Measurements from ENCODE around the gene HOXA3.

HOXA3 gene

DNA sequence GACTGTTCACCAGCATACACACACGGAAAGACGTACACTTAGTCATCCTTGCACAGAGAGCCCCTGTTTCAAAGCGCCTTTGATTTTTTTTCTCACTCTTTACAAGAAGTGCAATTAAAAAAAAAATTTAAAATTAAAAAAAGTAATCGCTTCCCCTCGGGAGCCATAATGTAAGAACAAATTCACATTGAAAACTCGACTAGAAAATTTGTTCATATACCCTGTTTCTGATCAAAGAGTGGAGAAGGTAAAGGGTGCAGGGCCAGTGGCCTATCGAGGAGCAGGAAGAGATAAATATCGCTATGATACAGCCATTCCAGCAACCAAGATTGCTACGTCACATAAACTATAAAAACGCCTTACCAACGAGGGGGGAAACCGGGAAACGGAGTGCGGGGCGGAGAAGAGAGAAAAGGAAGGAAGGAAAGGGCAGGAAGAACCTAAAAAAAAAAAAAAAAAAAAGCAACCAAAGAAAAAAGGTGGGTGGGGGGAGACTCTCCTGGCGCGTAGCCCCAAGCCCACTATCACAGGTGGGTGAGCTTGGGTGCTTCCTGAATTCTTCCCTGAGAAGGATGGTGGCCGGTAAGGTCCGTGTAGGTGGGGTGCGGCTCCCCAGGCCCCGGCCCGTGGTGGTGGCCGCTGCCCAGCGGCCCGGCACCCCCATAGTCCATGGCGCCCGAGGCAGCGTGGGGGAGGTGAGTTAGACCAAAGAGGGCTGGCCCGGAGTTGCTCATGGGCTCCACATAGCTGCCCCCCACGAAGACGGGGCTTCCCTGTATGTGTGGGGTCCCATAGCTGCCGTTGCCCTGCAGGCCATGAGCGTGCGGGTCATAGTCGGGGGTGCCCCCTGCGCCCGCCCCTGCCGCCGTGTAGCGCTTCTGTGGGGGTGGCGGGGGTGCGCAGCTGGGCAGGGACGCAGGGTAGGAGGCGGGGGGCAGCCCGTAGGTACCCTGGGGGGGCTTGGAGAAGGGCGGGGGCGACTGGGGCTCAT, 44.7 kb downstream of the HOXA3 start:
- H3K9me3 ChIP-seq = no peaks in the 10 kb centered on the region
- H3K36me3 ChIP-seq = no peaks in the 10 kb centered on the region
- no peak overlapping the region for H3K4me3 ChIP-seq (ENCODE audit: low read depth in 1 of 2, low read length in 1 of 2)
- no peak overlapping the region for H3K27ac ChIP-seq
- peaks cover 41% of the 10 kb centered on the region for H3K27me3 ChIP-seq
- TF ChIP-seq CTCF (IDR thresholded peaks at IDR 0.05) = no peak
- H3K4me1 ChIP-seq (ENCODE audit: control insufficient read depth in 1 of 2, insufficient read depth in 1 of 2, low read depth in 1 of 2, low read length in 1 of 2) = peaks cover 0 to under 1% of the 10 kb centered on the region in 2 experiments

DNA sequence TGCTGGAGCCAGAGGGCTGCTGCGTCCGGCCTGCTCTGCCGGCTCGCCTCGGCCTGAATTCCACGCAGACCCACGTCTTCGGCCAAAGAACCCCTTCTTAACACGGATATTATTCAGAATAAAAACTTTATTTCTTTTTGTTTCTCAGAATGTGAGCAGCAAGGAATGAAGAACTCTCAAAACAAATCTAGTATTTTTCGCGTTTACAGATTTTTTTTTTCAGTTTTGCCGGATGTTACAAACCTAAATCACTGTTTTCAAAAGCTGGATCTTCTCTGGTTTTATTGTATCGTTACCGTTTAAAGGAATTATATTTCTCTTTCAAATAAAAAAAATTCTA, 45.5 kb downstream of the HOXA3 start:
- Histone ChIP-seq H3K27me3 (peaks cover 49% of the 10 kb centered on the region), H3K4me3 (ENCODE audit: low read depth in 1 of 2, low read length in 1 of 2) (no peak overlapping the region), H3K4me1 (ENCODE audit: control insufficient read depth in 1 of 2, insufficient read depth in 1 of 2, low read depth in 1 of 2, low read length in 1 of 2) (peaks cover 0 to 9% of the 10 kb centered on the region in 2 experiments), H3K9me3 (no peaks in the 10 kb centered on the region), H3K27ac (no peak overlapping the region), H3K36me3 (peaks cover under 1% of the 10 kb centered on the region)
- no peak for TF ChIP-seq CTCF (IDR thresholded peaks at IDR 0.05)

GRCh38 chr7:27106181-27106900, 46.0 kb downstream of the HOXA3 start:
- Histone ChIP-seq H3K4me1 (ENCODE audit: control insufficient read depth in 1 of 2, insufficient read depth in 1 of 2, low read depth in 1 of 2, low read length in 1 of 2) (peaks cover 0 to 14% of the 10 kb centered on the region in 2 experiments), H3K27ac (no peak overlapping the region), H3K36me3 (peaks cover 6% of the 10 kb centered on the region), H3K4me3 (ENCODE audit: low read depth in 1 of 2, low read length in 1 of 2) (no peak overlapping the region), H3K9me3 (no peaks in the 10 kb centered on the region), H3K27me3 (peaks cover 54% of the 10 kb centered on the region)
- TF ChIP-seq CTCF (IDR thresholded peaks at IDR 0.05) = no peak

- Histone ChIP-seq H3K27me3 (peaks cover 63% of the 10 kb centered on the region), H3K4me1 (ENCODE audit: control insufficient read depth in 1 of 2, insufficient read depth in 1 of 2, low read depth in 1 of 2, low read length in 1 of 2) (peaks cover 0 to 15% of the 10 kb centered on the region in 2 experiments)
Measured at GRCh38 chr7:27105301-27106031, 46.9 kb downstream of the HOXA3 start.

More at GRCh38 chr7:27105301-27106031, 46.9 kb downstream of the HOXA3 start:
- no peak overlapping the region for H3K4me3 ChIP-seq (ENCODE audit: low read depth in 1 of 2, low read length in 1 of 2)
- no peaks in the 10 kb centered on the region for H3K9me3 ChIP-seq
- peaks cover 14% of the 10 kb centered on the region for H3K36me3 ChIP-seq
- no peak for TF ChIP-seq CTCF (IDR thresholded peaks at IDR 0.05)
- no peak overlapping the region for H3K27ac ChIP-seq
